Measurements from ENCODE around the gene OTUD5. TPM values are rescaled to one million over a fixed set of nuclear protein-coding genes. Genes with fewer than 3 reads are reported as not detected.

Gene OTUD5
- total and polyA plus RNA-seq, 2 experiments from 2014 or later: 47.8 to 56.6 TPM

GRCh38 chrX:48976086-48976485 is 18.7 kb upstream of the OTUD5 start:
- H3K27me3 ChIP-seq: no peaks in the 10 kb centered on the region
- H3K9me3 ChIP-seq (ENCODE audit: low read depth): no peaks in the 10 kb centered on the region
- peaks cover 2% of the 10 kb centered on the region for H3K36me3 ChIP-seq
- no peak for DNase-seq (ENCODE audit: low read depth in 1 of 2, low spot score in 1 of 2)
- no peaks in the 10 kb centered on the region for H3K4me1 ChIP-seq (ENCODE audit: low read depth)
- H3K27ac ChIP-seq: no peak overlapping the region
- H3K4me3 ChIP-seq: no peak overlapping the region
- no peak for TF ChIP-seq CTCF (IDR thresholded peaks at IDR 0.05; ENCODE audit: low read depth, low read length)

- Histone ChIP-seq H3K27ac (no peak overlapping the region), H3K27me3 (no peaks in the 10 kb centered on the region), H3K4me1 (ENCODE audit: low read depth) (no peaks in the 10 kb centered on the region), H3K9me3 (ENCODE audit: low read depth) (no peaks in the 10 kb centered on the region), H3K4me3 (no peak overlapping the region), H3K36me3 (peaks cover 2% of the 10 kb centered on the region)
- no peak for DNase-seq (ENCODE audit: low read depth in 1 of 2, low spot score in 1 of 2)
- no peak for TF ChIP-seq CTCF (IDR thresholded peaks at IDR 0.05; ENCODE audit: low read depth, low read length)
Observed at GRCh38 chrX:48975541-48975940, 18.1 kb upstream of the OTUD5 start.

- Histone ChIP-seq H3K27me3 (no peaks in the 10 kb centered on the region), H3K9me3 (ENCODE audit: low read depth) (no peaks in the 10 kb centered on the region), H3K4me3 (no peak overlapping the region), H3K27ac (no peak overlapping the region), H3K4me1 (ENCODE audit: low read depth) (no peaks in the 10 kb centered on the region), H3K36me3 (peaks cover 2% of the 10 kb centered on the region)
- TF ChIP-seq CTCF (IDR thresholded peaks at IDR 0.05; ENCODE audit: low read depth, low read length): no peak
- no peak for DNase-seq (ENCODE audit: low read depth in 1 of 2, low spot score in 1 of 2)
Observed at GRCh38 chrX:48975041-48975440, 17.6 kb upstream of the OTUD5 start.

- Histone ChIP-seq H3K27me3 (no peaks in the 10 kb centered on the region), H3K36me3 (peaks cover 2% of the 10 kb centered on the region), H3K4me1 (ENCODE audit: low read depth) (no peaks in the 10 kb centered on the region), H3K4me3 (no peak overlapping the region), H3K27ac (no peak overlapping the region), H3K9me3 (ENCODE audit: low read depth) (no peaks in the 10 kb centered on the region)
- TF ChIP-seq CTCF (IDR thresholded peaks at IDR 0.05; ENCODE audit: low read depth, low read length): no peak
- DNase-seq (ENCODE audit: low read depth in 1 of 2, low spot score in 1 of 2): no peak
Observed at GRCh38 chrX:48974574-48974973, 17.2 kb upstream of the OTUD5 start.

GRCh38 chrX:48974033-48974432 is 16.6 kb upstream of the OTUD5 start:
- H3K27ac ChIP-seq: no peak overlapping the region
- TF ChIP-seq CTCF (IDR thresholded peaks at IDR 0.05; ENCODE audit: low read depth, low read length): no peak
- no peaks in the 10 kb centered on the region for H3K4me1 ChIP-seq (ENCODE audit: low read depth)
- H3K4me3 ChIP-seq: no peak overlapping the region
- no peaks in the 10 kb centered on the region for H3K9me3 ChIP-seq (ENCODE audit: low read depth)
- DNase-seq (ENCODE audit: low read depth in 1 of 2, low spot score in 1 of 2): no peak
- no peaks in the 10 kb centered on the region for H3K27me3 ChIP-seq
- H3K36me3 ChIP-seq: peaks cover 2% of the 10 kb centered on the region
